ENCODE measurements around the gene SPEM2.

The SPEM2 gene

GRCh38 chr17:7414837-7415236 lies 10.6 kb upstream of the SPEM2 start:
- TF ChIP-seq, protein P1, sequence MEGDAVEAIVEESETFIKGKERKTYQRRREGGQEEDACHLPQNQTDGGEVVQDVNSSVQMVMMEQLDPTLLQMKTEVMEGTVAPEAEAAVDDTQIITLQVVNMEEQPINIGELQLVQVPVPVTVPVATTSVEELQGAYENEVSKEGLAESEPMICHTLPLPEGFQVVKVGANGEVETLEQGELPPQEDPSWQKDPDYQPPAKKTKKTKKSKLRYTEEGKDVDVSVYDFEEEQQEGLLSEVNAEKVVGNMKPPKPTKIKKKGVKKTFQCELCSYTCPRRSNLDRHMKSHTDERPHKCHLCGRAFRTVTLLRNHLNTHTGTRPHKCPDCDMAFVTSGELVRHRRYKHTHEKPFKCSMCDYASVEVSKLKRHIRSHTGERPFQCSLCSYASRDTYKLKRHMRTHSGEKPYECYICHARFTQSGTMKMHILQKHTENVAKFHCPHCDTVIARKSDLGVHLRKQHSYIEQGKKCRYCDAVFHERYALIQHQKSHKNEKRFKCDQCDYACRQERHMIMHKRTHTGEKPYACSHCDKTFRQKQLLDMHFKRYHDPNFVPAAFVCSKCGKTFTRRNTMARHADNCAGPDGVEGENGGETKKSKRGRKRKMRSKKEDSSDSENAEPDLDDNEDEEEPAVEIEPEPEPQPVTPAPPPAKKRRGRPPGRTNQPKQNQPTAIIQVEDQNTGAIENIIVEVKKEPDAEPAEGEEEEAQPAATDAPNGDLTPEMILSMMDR (IDR thresholded peaks at IDR 0.05; ENCODE audit: low read length, missing control alignments), result no peak
- no peak for DNase-seq (ENCODE audit: low read depth)
- no peak overlapping the region for H3K4me3 ChIP-seq (replicated peaks; ENCODE audit: low read depth, low read length)

DNA sequence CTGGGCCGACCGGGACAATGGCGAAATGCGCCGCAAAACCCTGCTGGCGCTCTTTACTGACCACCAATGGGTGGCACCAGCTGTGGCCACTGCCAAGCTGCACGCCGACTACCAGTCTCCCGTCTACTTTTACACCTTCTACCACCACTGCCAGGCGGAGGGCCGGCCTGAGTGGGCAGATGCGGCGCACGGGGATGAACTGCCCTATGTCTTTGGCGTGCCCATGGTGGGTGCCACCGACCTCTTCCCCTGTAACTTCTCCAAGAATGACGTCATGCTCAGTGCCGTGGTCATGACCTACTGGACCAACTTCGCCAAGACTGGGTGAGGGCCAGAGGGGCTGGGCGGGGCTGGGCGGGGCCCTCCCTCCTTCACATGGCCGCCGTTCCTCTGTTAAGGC lies 9.6 kb upstream of the SPEM2 start:
- TF ChIP-seq, protein P1 (IDR thresholded peaks at IDR 0.05; ENCODE audit: low read length, missing control alignments), result no peak
- no peak for DNase-seq (ENCODE audit: low read depth)
- H3K4me3 ChIP-seq (replicated peaks; ENCODE audit: low read depth, low read length), result no peak overlapping the region

DNA sequence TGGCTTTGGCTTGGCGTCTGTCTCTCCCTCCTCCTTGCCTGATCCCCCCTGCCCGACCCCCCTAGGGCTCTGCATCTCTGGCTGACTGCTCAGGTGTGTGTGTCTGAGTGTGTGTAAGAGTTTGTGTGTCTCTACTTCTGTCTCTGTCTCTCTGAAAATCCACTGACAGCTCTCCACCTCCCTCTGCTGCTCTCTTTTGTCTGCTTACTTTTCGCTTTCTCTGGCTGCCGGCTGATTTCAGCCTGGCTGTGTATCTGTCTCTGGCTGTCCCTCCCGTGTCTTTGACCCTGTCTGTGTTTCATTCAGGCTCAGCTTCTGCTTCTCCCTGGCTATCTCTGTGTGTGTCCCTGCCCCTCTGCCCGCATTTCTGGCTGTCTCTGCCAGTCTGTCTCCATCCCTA lies 9.1 kb upstream of the SPEM2 start:
- no peak overlapping the region for H3K4me3 ChIP-seq (replicated peaks; ENCODE audit: low read depth, low read length)
- no peak for DNase-seq (ENCODE audit: low read depth)
- TF ChIP-seq, protein P1 (IDR thresholded peaks at IDR 0.05; ENCODE audit: low read length, missing control alignments), result no peak

GRCh38 chr17:7417056-7417655 lies 8.3 kb upstream of the SPEM2 start:
- TF ChIP-seq, protein P1 (IDR thresholded peaks at IDR 0.05; ENCODE audit: low read length, missing control alignments), result no peak
- H3K4me3 ChIP-seq (replicated peaks; ENCODE audit: low read depth, low read length), result no peak overlapping the region
- DNase-seq (ENCODE audit: low read depth), result no peak

DNA sequence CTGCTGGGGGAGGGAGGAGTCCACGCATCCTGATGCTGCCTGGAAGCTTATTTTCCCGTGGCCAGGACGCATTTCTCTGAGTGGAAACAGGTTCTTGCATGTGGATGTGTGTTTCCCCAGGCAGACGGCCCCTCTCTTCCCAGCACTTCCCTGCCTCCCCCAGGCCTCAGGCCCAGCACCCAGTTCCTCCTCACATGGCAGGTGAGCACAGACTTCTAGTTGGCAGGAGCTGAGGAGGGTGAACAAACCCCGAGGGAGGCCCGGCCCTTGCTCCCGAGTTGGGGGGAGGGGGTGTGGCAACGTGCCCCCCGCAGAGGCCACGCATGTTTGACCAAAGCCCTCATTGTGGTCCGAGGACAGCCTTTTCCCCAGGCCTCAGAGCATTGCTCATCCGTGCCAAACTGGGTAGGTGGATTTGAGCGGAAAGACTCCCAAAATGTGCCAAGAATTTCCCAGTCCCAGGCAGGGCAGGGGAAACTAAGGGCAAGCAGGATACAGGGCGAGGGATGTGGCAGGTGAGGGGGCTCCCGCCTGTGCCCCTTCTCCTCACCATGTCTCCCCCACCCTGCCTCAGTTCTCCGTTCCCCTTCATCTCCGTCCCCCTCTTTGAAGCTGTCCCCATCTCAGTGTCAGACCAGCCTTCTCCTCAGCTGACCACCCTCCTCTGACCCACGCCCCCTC lies 6.8 kb upstream of the SPEM2 start:
- TF ChIP-seq, protein P1 (IDR thresholded peaks at IDR 0.05; ENCODE audit: low read length, missing control alignments), result no peak
- no peak overlapping the region for H3K4me3 ChIP-seq (replicated peaks; ENCODE audit: low read depth, low read length)
- DNase-seq (ENCODE audit: low read depth), result no peak

DNA sequence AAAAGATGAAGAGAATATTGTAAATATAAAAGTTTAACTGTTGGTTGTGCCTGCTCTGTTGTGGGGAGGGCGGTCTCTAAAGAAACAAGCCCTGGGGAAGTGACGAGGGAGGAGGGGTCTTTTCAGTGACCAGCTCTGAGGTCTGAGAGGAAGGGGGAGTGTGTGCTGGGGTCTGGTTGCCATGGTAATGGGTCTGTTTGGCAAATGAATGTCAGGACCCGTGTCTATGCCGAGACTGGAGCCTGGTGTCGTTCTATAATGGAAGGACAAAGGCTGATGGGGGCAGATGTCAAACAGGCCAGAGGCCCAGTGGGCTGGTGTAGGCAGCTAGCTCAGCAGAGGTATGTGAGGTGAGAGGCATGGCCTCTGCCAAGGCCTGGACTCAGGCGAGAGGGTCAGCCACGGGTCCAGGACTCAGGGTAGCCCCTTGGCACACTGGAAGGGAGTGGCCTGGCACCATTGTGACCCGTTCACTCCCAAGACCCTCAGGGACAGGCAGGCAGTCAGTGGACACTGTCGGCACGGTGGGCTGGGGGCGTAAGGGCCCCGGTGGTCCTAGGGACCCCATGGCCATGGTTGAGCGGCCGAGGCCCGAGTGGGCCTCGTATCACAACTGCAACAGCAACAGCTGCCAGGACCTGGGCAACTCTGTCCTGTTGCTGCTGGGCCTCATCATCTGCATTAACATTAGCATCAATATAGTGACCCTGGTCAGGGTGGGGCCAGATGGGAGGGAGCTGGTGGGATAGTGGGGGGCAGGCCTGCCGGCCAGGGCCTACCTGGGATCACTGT lies 5.4 kb upstream of the SPEM2 start, which contains the start of gene SPEM1:
Gene SPEM1, plus strand, starts transcription at position 506 of the 792 bp plus-strand sequence. Its CDS starts 61 bp downstream, at position 567.
- no peak for DNase-seq (ENCODE audit: low read depth)
- TF ChIP-seq, protein P1 (IDR thresholded peaks at IDR 0.05; ENCODE audit: low read length, missing control alignments), result no peak
- H3K4me3 ChIP-seq (replicated peaks; ENCODE audit: low read depth, low read length), result no peak within 1 kb of the TSS

All from fibroblast of pulmonary artery (primary cell).